Neural progenitor cell (in vitro differentiated cells): ENCODE results near the gene MBOAT1.

Source experiments
- CTCF ChIP-seq: fragments of 200-600 bp; sonication (generic); IDR thresholded peaks from 2 replicates; pipeline ENCODE4 v1.5.1; 2017; ENCODE audit warnings: antibody characterized with exemption, mild to moderate bottlenecking
- EZH2 ChIP-seq: fragments of 200-600 bp; sonication (generic); IDR thresholded peaks from 2 replicates; pipeline ENCODE4 v1.6.1; 2017; ENCODE audit warnings: antibody characterized with exemption, mild to moderate bottlenecking, moderate library complexity
- EZH2phosphoT487 ChIP-seq: fragments of 200-600 bp; sonication (generic); IDR thresholded peaks from 2 replicates; pipeline ENCODE4 v1.6.1; 2017; ENCODE audit warnings: antibody characterized with exemption

- TF ChIP-seq CTCF (no peak), EZH2 (no peak), EZH2phosphoT487 (no peak)
These were observed 47.2 kb upstream of the MBOAT1 start for GRCh38 chr6:20259316-20260049.
